Pancreas (tissue), 10 donors: ENCODE data around the gene MSL2. TPM values are rescaled to one million over a fixed set of nuclear protein-coding genes. Genes with fewer than 3 reads are reported as not detected.

Source experiments
- ATAC-seq, 4 donors: fragments of 200-7000 bp; cut with Tn5 transposase; one replicate each; pipeline versions ENCODE4 v1.8.0 to v1.9.1; 2020; ENCODE audit warnings: mild to moderate bottlenecking in 4 of 4, moderate library complexity in 4 of 4
- DNase-seq, 6 donors: peaks; one replicate each; pipeline ENCODE4 v3.0.0-alpha.2; 2020
- FAIRE-seq: peaks from 2 replicates; lab custom pipeline; 2012; peaks lifted over from hg19 to GRCh38; lab: Jason Lieb, UNC
- H3K27ac ChIP-seq, 4 donors: fragments of 200-600 bp; sonication (generic); 1 replicate in 3 of 4; 2 replicates in 1 of 4; pipeline versions ENCODE4 v1.5.0 to v1.8.0; 2020
- H3K27me3 ChIP-seq, 4 donors: fragments of 200-600 bp; one replicate each; pipeline ENCODE4 v1.8.0; 2021
- H3K36me3 ChIP-seq, 3 donors: fragments of 200-600 bp; sonication (generic) in 1 of 3; one replicate each; pipeline versions ENCODE4 v1.5.0 to v1.8.0; 2020 to 2021
- H3K4me1 ChIP-seq, 3 donors: fragments of 200-600 bp; one replicate each; pipeline ENCODE4 v1.8.0; 2021
- H3K4me3 ChIP-seq, 4 donors: fragments of 200-600 bp; sonication (generic) in 2 of 4; one replicate each; pipeline versions ENCODE4 v1.5.0 to v1.8.0; 2020 to 2021
- H3K9me3 ChIP-seq, 4 donors: fragments of 200-600 bp; one replicate each; pipeline ENCODE4 v1.8.0; 2021
- WGBS, 2 donors: extraction: QIAGEN DNeasy Blood & Tissue Kit; methylation state at CpG; one replicate each; pipeline ENCODE4 v1.1.7; 2013; 5-methylcytosine and 5-hydroxymethylcytosine counted together
- intact Hi-C, 3 donors: fragments of 100-400 bp; cut with DNase I; formaldehyde crosslinking; loops; one replicate each; pipeline versions ENCODE4 v1.11.1 to v1.14.2; 2022
- polyA plus RNA-seq, 2 donors: library from polyadenylated mRNA; stranded (reverse); fragments of 200-250 nt; gene quantifications; one replicate each; pipeline ENCODE4 v1.2.3, GENCODE V29; 2013
- total RNA-seq, 6 donors: library from RNA; stranded (reverse); fragmentation: NEBNext Ultra II Directional in 4 of 6; extraction: Animal tissue kit (Norgen Biotek cat#: 25700) in 4 of 6; gene quantifications; one replicate each; pipeline versions ENCODE4 v1.2.1 to v1.2.4, GENCODE V29; 2021 to 2023
- TF ChIP-seq, protein P1 (sequence below), 4 donors: fragments of 200-600 bp; sonication (generic) in 3 of 4; IDR thresholded peaks; one replicate each; pipeline versions ENCODE4 v1.5.0 to v1.8.0; 2021; ENCODE audit warnings: antibody characterized with exemption in 4 of 4
- donor health status: healthy with polysubstance abuse.
- donor health status: DM: no; HTN: no; CAD: no; lungs with moderate emphysema.
- donor health status: DM: no; HTN: no; CAD: no.
- donor health status: control.
- donor health status: control.
- donor health status: Bipolar disorder and iron deficiency.
- donor health status: DM: yes; HTN: yes; CAD: no.
- donor health status: DM: no; HTN: no; CAD: no.
- donor health status: DM: no; HTN: no; CAD: no.
- donor health status: DM: yes; HTN: yes; CAD: no.

MSL2 gene
- 10 to 100 TPM in 5 of 6 donors, 1 to 10 TPM in 1; 9.4 to 19.2 (median 11.7) TPM for total RNA-seq
- 1 to 10 TPM; 3.5 to 7.2 TPM for polyA plus RNA-seq

DNA sequence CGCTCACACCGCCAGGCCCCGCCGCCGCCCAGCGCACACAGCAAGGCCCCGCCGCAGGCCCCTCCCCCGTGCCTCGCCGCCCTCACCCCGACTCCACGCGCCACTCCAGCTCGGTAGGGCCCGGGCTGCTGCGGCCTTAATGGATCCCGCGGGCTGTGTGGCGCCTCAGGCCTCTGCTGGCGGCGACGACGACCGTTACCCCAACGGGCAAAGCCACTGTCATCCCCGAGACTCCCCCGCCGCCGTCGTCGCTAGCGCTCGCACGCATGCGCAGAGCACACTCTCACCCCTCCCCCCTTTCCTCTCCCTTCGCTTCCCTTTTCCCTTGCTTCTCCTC is at the start of gene MSL2:
TSS of gene MSL2 (minus strand) at position 272 of the 337 bp plus-strand sequence. CDS start 1,222 bp downstream, outside the sequence.
- Histone ChIP-seq H3K4me3 (peak within 1 kb of the TSS; percentile 72 to 94 (median 88)), H3K27ac (peak within 1 kb of the TSS; percentile 99 to 100 (median 100)), H3K36me3 (no peaks in the 10 kb centered on the region), H3K27me3 (no peaks in the 10 kb centered on the region), H3K4me1 (peaks cover 16 to 30% (median 18%) of the 10 kb centered on the region in 3 donors), H3K9me3 (no peaks in the 10 kb centered on the region)
- TF ChIP-seq, protein P1, sequence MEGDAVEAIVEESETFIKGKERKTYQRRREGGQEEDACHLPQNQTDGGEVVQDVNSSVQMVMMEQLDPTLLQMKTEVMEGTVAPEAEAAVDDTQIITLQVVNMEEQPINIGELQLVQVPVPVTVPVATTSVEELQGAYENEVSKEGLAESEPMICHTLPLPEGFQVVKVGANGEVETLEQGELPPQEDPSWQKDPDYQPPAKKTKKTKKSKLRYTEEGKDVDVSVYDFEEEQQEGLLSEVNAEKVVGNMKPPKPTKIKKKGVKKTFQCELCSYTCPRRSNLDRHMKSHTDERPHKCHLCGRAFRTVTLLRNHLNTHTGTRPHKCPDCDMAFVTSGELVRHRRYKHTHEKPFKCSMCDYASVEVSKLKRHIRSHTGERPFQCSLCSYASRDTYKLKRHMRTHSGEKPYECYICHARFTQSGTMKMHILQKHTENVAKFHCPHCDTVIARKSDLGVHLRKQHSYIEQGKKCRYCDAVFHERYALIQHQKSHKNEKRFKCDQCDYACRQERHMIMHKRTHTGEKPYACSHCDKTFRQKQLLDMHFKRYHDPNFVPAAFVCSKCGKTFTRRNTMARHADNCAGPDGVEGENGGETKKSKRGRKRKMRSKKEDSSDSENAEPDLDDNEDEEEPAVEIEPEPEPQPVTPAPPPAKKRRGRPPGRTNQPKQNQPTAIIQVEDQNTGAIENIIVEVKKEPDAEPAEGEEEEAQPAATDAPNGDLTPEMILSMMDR (IDR thresholded peaks at IDR 0.05), result no peak
- no peak for FAIRE-seq
- 0 to 1% methylated on average over 28 to 37 of the region's 37 CpGs for WGBS, 2 donors
- peak; percentile 46 to 57 (median 48) for ATAC-seq
- intact Hi-C loops, result no loop called here
- DNase-seq, result no peak

GRCh38 chr3:136245691-136246090 is 49.6 kb upstream of the MSL2 start:
- no peaks in the 10 kb centered on the region for H3K4me1 ChIP-seq
- H3K4me3 ChIP-seq, result no peak overlapping the region
- no peak for ATAC-seq
- TF ChIP-seq, protein P1 (IDR thresholded peaks at IDR 0.05), result no peak
- no peak overlapping the region for H3K27ac ChIP-seq
- no peak for DNase-seq
- no peaks in the 10 kb centered on the region for H3K27me3 ChIP-seq
- H3K9me3 ChIP-seq, result no peaks in the 10 kb centered on the region
- intact Hi-C loops, result no loop called here
- FAIRE-seq, result no peak
- H3K36me3 ChIP-seq, result no peaks in the 10 kb centered on the region
- 77 to 78% methylated on average over 3 of the region's 3 CpGs for WGBS, 2 donors

- ATAC-seq (no peak), FAIRE-seq (no peak), DNase-seq (no peak)
- 38 to 51% methylated on average over 1 of the region's 1 CpG for WGBS, 2 donors
- Histone ChIP-seq H3K4me1 (no peaks in the 10 kb centered on the region), H3K27ac (no peak overlapping the region), H3K36me3 (no peaks in the 10 kb centered on the region), H3K9me3 (no peaks in the 10 kb centered on the region), H3K27me3 (no peaks in the 10 kb centered on the region), H3K4me3 (no peak overlapping the region)
- intact Hi-C loops, result no loop called here
- TF ChIP-seq, protein P1 (IDR thresholded peaks at IDR 0.05), result no peak
Observed at GRCh38 chr3:136239094-136239493, 43.0 kb upstream of the MSL2 start.

DNA sequence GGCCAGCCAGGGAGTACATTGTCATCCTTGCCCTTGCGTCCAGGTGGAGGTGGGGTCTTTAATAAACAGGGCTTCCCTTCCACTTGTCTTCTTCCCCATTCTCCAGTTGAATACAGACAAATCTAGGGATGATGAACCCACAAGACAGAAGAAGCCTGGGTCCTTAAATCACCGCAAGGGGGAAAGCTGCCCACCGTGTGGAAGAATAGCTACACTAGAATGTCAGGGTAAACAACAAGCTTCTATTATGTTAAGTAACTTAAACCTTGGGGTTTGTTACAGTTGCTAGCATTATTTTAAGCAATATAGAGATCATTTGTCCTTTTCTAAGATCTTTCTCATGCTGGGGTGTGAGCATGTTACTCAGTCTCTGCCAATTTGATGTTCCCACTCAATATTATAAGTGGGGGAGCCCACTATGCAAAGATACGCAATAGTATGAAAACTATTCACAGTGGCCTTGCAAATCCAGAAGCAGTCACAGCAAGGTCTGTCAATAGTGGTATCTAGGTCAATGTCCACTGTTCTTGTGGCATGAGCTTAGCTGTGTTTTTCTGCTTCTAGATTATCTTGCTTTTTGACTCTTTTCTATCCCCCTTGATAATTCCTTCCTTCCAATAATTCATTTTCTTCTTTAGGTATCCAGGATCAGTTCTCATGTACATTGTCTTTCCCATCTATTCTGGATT is 42.0 kb upstream of the MSL2 start:
- FAIRE-seq, result no peak
- H3K27me3 ChIP-seq, result no peaks in the 10 kb centered on the region
- no peak overlapping the region for H3K27ac ChIP-seq
- H3K4me1 ChIP-seq, result no peaks in the 10 kb centered on the region
- no peak for DNase-seq
- H3K4me3 ChIP-seq, result no peak overlapping the region
- TF ChIP-seq, protein P1 (IDR thresholded peaks at IDR 0.05), result no peak
- 79 to 87% methylated on average over 4 of the region's 4 CpGs for WGBS, 2 donors
- H3K9me3 ChIP-seq, result no peaks in the 10 kb centered on the region
- no peak for ATAC-seq
- H3K36me3 ChIP-seq, result no peaks in the 10 kb centered on the region
- intact Hi-C loops, result no loop called here

- H3K36me3 ChIP-seq, result no peaks in the 10 kb centered on the region
- TF ChIP-seq, protein P1 (IDR thresholded peaks at IDR 0.05), result no peak
- H3K4me1 ChIP-seq, result no peaks in the 10 kb centered on the region
- H3K27me3 ChIP-seq, result no peaks in the 10 kb centered on the region
- FAIRE-seq (no peak), DNase-seq (no peak), ATAC-seq (peak; percentile 20 to 70 (median 52))
- intact Hi-C loops, result no loop called here
- H3K27ac ChIP-seq, result no peak overlapping the region
- no peak overlapping the region for H3K4me3 ChIP-seq
- 41 to 53% methylated on average over 1 of the region's 1 CpG for WGBS, 2 donors
- no peaks in the 10 kb centered on the region for H3K9me3 ChIP-seq
Observed at GRCh38 chr3:136237103-136237502, 41.0 kb upstream of the MSL2 start.
